Middle frontal gyrus (tissue), 1 donor: ENCODE measurements around the gene TECPR1.
A peak's percentile ranks its signal among the peaks of the same experiment; 100 is the strongest.
"Not testable (repeated sequence)": the region's sequence is repeated elsewhere in the genome, so short reads cannot be mapped to it uniquely, and the experiment has no call there.

ENCODE experiments used
- DNase-seq: peaks from one replicate; pipeline ENCODE4 v3.0.0-alpha.2; 2015; ENCODE audit warnings: low spot score; ENCODE audit errors: extremely low spot score

Gene TECPR1

DNA sequence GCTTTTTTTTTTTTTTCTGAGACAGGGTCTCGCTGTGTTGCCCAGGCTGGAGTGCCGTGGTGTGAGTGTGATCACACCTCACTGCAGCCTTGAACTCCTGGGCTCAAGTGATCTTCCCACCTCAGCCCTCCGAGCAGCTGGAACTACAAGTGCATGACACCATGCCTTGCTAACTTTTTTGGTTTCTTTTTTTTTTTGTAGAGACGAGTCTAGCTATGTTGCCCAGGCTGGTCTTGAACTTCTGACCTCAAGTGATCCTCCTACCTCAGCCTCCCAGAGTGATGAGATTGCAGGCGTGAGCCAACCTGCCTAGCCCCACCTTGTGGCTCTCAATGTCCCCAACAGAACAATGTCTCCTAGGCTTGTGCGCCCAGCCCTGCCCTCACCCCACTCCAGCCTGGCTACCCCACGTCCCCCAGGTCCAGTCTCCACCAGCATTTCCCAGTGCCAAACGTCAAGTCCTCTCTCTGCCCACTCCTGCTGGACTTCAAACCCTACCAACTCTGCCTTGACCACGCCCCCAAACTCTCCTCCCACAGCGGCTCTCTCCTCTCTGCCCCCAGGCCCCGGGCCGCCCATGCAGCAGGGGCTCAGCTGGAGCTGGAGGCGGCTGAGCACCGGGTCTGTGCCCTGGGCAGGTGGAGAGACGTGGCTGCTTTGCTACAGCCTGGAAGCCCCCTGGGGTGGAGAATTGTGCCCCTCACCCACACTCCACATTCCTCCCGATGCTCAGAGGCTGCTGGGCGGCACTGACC, 21.9 kb downstream of the TECPR1 start:
- DNase-seq: no peak

DNA sequence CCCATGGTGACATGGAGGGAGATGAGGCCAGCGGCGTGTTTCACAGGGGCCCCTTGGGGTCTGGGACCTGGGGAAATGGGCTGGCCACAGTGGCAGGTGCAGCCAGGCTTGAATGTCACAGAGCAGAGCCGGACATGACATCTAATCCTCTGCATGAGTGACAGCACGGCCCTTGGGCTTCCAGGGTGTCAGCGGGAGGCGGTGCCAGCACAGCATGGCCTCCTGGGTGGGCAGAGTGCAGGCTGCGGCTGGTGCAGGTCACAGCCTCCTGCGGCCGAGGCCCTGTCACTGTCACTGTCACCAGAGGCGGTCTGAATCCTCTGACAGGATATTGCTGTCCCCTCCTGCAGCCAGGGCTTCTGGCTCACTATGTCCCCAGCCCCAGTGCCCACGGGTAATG, 22.6 kb downstream of the TECPR1 start:
- DNase-seq: no peak

GRCh38 chr7:98228801-98229200, 23.2 kb downstream of the TECPR1 start:
- DNase-seq: no peak

DNA sequence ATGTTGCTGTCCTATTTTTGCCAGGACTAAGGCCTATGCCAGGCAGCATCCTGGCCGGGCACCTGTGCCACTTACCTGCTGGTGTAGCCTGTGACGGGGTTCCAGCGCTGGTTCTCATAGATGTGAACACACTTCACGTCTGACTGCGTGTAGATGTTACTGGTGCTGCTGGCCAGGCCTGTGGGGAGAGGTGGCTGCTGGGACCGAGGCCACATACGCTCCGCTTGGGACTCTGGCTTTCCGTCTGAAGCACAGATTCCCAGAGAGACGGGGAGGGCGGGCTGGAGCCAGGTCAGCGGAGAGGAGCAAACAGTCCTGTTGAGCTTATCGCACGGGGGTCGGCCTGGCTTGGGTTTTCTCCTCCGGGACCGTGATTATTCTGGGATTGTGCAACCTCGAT, 24.1 kb downstream of the TECPR1 start:
- DNase-seq: no peak

DNA sequence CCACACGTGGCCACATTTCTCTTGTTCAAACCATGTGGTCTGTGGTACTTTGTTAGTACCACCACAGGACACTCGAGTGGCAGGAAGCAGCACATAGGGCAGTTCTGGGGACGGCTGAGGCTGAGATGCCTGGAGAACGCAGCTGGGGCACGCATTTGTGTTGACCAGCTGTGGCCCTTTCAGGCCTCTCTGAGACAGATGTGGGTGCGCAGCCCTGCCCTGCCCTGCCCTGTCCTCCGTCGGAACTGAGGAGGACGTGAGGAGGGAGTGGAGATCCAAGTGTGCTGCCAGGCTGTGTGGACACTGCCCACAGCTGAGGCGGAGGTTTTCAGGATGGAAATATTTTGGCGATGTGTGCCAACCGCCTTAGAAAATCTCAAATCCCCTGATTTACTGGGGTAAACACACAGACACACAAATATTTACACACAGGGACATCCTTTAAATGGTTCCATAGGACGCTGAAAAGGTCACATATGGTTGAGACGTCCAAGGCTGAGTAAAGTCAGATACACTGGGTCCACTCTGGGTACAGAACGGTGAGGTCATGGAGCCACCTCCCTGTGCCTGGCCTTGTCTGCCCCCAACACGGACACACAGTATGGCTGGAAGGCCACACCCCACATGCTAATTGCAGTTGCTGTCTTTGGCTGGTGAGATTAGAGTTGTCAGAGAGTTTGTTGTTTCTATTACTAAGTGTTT, 26.0 kb downstream of the TECPR1 start:
- DNase-seq: no peak

DNA sequence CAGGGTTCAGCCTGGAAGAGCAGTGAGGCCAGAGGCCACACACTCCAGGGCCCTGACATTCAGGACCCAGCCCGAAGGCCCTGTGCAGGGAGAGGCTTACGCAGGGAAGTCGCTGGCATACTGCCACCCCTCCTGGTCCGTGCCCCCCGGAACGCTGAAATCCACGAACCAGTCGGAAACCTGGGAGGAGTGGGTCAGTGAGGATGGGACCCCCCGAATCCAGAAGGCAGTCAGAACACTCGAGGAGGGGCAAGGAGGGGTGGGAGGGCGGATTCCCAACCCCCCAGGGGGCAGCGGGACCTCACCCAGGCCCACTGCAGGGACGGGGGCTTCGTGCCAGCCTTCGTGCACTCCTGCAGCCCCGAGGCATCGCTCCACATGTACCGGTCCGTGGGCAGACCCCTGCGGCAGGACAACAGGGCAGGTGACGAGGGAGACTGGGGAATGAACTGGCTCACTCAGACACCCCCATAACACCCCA, 27.3 kb downstream of the TECPR1 start:
- DNase-seq: no peak

DNA sequence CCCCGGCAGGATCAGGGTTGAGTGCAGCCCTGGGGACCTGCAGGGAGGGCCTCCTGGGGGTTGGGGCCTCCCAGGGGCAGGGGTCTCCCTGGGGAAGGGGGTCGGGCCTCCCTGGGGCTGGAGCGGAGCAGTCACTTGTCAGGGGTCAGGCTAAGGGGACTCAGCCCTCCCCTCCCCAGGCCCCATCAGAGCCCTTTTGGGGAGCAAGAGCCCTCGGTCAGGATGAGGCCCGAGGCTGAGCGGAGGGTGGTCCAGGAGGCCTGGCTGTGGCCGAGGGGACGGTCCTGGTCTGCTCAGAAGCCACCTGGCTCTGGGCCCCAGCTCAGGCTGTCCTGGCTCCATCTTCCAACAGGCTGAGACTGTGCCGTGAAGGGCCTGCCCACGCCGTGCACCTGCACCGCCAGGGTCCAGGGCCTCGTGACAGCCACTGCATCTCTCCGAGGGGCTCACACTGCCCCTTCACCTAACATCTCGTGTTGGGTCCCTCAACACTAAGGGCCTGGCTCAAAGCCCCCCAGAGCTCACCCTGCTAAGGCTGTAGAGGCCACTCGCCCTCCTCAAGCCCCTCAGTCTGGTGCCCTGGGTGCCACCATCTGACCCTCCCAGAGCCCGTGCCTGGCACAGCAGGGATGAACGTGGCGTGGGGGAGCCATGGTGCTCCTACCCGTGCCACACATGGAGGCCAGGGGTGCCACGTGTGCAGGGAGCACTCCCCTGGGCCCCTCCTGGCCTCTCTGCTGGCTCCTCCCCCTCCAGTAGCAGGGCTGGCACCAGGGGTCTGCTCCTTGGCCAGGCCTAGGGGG, 27.9 kb downstream of the TECPR1 start:
- DNase-seq: no peak

GRCh38 chr7:98223351-98223897, 28.6 kb downstream of the TECPR1 start:
- DNase-seq: no peak

DNA sequence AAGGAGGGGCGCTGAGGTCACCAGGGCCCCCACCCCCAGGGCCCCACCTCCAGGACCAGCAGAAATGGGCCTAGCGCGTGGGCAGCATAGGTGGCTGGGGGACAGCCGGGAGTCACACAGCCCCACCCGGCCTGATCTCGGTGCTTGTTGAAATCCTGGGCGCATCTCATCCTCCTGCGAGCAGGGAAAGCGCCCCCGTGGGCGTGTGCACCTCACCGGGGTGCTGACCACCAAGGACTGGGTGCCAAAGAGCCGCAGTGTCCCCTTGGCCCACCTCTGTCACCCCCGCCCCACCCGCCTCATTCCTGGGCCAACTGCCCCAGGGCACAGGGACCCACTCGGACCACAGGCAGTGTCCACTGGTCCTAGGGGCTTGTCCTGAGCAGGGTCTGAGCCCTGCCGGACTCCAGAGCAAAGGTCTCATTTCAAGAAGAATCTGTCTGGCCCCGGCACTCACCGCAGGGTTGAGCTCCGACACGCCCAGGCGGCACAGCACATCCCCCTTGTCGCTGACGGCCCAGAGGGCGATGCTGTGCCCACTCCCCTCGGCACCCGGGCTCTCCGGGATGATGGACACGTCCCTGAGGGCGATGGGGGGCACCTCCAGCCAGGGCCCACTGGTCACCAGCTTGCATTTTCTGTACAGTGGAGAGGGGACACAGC, 29.4 kb downstream of the TECPR1 start:
- DNase-seq: no peak

DNA sequence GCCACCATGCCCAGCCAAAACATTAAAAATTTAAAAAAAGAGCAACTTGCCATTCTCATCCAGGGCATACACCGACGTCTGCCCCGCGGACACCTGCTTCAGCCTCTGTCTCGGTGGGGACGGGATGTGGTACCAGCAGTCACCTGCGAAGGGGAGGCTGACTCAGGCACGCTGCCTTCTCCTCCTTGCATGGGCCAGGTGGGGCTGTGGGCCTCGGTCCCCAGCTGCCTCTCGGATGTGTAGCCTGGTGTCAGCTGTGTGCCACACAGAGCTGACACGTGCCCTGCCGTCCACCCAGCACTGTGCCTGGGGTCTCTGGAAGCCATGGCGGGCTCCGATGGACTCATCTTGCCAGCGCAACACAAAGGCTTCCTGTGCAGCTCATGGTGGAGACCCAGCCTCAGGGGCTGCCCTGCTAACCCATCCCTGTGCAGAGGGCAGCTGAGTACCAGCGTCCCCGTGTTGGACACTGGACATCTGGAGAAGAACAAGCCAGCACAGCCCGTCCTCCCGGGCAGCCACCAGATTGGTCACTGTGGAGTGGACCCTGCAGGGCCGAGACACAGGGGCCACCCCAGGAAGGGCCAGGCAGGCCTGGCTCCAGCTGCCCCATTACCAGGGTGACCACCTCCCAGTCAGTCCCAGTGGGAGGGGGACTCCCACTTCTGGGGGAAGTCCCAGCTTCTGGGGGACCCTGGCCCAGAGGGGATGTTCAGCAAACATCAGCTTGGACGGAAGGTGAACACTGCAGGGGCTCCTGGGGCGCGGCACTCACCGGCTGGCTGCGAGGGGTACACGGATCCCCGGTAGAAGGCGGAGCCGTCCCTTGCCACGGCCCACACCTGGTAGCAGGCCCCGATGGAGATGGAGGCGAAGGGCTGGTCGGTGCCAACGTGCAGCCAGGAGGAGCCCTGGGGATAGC, 30.2 kb downstream of the TECPR1 start:
- no peak for DNase-seq

DNA sequence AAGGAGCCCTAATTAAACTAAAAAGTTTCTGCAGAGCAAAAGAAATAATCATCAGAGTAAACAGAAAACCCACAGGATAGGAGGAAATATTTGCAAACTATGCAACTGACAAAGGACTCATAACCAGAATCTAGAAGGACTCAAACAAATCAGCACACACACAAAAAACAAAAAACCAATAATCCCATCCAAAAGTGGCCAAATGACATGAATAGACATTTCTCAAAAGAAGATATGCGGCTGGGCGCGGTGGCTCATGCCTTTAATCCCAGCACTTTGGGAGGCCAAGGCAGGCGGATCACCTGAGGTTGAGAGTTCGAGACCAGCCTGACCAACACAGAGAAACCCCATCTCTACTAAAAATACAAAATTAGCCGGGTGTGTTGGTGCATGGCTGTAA, 32.6 kb downstream of the TECPR1 start:
- DNase-seq: not testable (repeated sequence)

GRCh38 chr7:98217623-98218582, 34.1 kb downstream of the TECPR1 start:
- peak; percentile 16 for DNase-seq

- DNase-seq: no peak
Observed at GRCh38 chr7:98216941-98217622, 35.0 kb downstream of the TECPR1 start.

DNA sequence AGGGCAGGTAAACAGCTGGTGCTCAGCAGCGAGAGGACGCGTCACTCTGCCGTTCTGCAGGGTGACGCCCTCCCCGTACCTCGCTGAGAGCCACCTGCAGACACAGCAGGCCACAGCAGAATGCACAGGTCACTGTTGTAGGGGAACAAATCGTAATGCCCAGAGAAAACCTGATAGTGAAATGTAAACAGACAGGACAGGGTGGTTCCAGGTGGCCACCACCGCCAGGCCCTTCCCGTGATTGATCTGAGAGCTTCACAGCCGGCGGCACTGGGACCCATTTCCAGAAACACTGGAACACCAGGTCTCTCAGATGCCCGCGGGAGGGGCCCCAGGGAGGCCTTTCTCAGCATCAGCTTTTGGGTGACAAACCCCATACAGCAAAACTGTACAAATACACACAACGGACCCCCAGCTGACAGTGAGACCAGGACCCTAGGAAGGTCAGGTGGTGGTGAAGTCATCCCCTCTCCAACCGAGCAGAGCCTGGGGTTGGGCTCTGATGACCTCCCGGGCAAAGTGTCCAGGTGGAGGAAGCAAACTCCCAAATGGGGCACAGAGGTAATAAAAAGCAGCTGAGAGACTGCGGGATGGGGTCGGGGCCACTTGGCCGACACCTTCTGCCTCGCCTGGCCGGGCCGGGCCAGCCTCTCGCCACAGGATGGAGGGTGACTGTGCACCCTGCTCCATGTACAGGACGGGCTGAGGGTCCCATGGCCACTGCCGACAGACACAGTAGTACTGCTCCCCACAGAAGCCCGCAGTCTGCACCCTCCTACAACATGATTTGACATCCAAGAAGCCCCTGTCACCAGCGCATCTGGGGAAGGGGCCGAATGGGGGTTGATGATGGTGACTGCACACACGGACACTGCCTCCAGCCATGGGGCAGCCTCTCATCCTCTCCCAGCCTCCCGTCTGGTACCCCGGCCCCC, 36.2 kb downstream of the TECPR1 start:
- no peak for DNase-seq

DNA sequence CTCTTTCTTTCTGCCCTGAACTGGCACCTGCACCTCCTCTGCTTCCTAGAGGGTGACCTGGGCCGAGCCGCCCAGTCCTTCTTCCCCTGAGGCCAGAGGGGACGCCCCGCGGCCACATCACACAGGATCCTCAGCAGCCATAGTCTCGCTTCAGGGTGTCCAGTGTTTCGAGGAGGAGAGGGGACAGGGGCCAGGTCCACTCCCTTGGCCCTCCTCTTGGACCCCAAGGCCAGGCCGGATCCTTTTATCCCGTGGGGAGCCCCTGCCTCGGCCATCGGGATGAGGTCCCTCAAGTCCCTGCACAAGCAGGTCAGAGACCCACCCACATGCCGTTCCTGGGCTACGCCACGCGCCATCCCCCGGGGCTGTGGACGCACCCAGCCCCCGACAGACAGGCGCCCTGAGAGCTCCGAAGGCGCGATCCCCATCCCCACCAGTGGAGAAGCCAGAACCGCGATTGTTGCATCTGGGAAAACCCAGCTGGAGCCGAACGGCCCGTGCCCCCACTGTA, 37.2 kb downstream of the TECPR1 start:
- DNase-seq: no peak

GRCh38 chr7:98213888-98214810, 37.9 kb downstream of the TECPR1 start:
- no peak for DNase-seq
